GM12892 (cell line): ENCODE measurements around the gene SOX2.

Source experiments
- DNase-seq: peaks from one replicate; pipeline ENCODE4 v3.0.0; 2011; ENCODE audit not compliant: insufficient read length
- FAIRE-seq: peaks from 2 replicates; lab custom pipeline; 2011; peaks lifted over from hg19 to GRCh38; lab: Jason Lieb, UNC
- POLR2A ChIP-seq: IDR thresholded peaks from 2 replicates; pipeline ENCODE4 v1.6.1; 2011; ENCODE audit warnings: low read depth, low read length, control low read depth
- POLR2AphosphoS5 ChIP-seq: IDR thresholded peaks from 2 replicates; pipeline ENCODE4 v1.6.1; 2011; ENCODE audit warnings: low read depth, low read length, control low read depth
- TAF1 ChIP-seq: IDR thresholded peaks from 2 replicates; pipeline ENCODE4 v1.6.1; 2011; ENCODE audit warnings: low read depth, mild to moderate bottlenecking, control low read depth, low read length, borderline replicate concordance

Gene SOX2

DNA sequence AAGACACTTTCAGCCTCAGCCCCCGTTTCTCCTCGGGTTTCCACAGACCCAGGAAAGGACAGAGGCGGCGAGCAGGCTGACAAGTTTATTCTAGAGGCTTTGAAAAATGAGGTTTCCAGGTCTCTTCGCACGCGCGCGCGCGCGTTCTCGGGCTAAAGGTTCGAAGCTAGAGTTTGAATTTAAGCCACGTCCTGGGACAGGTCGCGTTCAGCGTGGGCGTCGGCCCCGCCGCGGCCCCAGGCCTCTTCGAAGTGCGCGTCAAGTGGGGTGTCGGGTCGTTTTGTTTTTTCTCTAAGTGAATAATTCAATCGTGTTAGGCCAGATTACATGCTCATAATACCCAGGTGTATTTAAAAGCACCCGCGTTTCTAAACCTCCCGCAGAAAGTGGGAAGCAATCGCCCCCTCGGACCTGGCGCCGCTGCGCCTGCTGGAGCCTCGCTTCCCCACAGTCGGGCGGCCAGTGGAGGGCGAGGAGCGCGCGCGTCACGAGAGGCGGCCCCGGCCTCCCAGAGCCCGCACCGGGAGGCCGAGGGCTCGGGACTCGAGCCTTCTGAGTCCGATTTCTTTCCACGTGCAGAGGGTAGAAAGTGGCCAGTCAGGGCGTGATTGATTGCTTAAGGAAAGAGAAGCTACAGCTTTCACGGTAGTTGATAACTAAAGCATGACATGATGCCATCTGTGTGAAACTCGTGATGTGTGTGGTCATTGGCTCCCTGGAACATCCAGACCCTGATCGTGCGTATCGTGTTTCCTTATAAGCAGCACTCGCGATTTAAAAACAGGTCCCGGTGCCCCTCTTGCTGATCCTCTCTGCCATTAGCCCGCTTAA lies 15.8 kb upstream of the SOX2 start:
- FAIRE-seq = no peak
- TF ChIP-seq TAF1 (no peak), POLR2AphosphoS5 (no peak), POLR2A (no peak)
- DNase-seq = no peak

GRCh38 chr3:181696626-181697230 lies 15.0 kb upstream of the SOX2 start:
- FAIRE-seq (no peak), DNase-seq (no peak)
- no peak for TF ChIP-seq TAF1
- TF ChIP-seq POLR2AphosphoS5 = no peak
- no peak for TF ChIP-seq POLR2A

DNA sequence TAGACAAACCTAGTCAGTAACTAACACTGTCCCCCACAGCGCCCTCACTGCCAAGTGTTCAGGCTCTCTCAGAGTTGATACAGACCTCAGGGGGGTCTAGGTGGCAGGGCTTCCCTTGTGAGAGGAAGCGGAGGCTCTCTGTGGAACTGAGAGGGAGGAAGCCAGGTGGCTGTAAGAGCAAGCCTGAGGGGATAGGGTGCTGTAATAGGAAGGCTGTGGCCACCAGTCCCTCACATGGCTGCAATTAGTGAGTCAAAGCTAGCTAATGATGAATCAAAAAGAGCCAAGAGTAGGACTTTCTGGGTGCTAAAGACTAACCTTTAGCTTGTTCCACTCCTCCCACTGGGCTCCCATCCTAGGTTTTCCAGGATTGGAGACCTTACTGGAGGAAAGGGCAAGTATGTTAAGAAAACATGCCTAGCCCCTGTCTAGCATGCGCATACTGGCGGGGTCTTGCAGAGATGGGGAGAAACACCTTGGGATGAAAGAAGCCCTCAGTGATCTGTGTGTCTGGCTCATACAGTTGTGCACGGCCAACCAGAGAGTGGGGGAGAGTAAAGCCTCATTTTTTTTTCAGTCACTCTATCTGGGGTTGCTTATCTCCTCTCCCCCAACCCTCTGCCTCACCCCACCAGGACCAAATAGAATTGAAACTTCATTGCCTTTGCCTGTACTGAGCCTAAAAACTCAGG lies 13.3 kb upstream of the SOX2 start:
- DNase-seq (no peak), FAIRE-seq (no peak)
- no peak for TF ChIP-seq POLR2AphosphoS5
- no peak for TF ChIP-seq TAF1
- no peak for TF ChIP-seq POLR2A

GRCh38 chr3:181699171-181699903 lies 12.4 kb upstream of the SOX2 start:
- no peak for TF ChIP-seq TAF1
- no peak for TF ChIP-seq POLR2A
- TF ChIP-seq POLR2AphosphoS5 = no peak
- DNase-seq (no peak), FAIRE-seq (peak; percentile 33)

GRCh38 chr3:181700168-181701087 lies 11.3 kb upstream of the SOX2 start:
- FAIRE-seq = peak; percentile 78
- no peak for DNase-seq
- TF ChIP-seq POLR2A (no peak), TAF1 (no peak), POLR2AphosphoS5 (no peak)

- FAIRE-seq = no peak
- TF ChIP-seq POLR2A (no peak), POLR2AphosphoS5 (no peak), TAF1 (no peak)
- no peak for DNase-seq
These were observed 10.6 kb upstream of the SOX2 start for GRCh38 chr3:181701096-181701495.

- TF ChIP-seq TAF1 (no peak), POLR2A (no peak), POLR2AphosphoS5 (no peak)
- no peak for FAIRE-seq
- no peak for DNase-seq
These were observed 7.9 kb upstream of the SOX2 start for GRCh38 chr3:181703601-181704420.

DNA sequence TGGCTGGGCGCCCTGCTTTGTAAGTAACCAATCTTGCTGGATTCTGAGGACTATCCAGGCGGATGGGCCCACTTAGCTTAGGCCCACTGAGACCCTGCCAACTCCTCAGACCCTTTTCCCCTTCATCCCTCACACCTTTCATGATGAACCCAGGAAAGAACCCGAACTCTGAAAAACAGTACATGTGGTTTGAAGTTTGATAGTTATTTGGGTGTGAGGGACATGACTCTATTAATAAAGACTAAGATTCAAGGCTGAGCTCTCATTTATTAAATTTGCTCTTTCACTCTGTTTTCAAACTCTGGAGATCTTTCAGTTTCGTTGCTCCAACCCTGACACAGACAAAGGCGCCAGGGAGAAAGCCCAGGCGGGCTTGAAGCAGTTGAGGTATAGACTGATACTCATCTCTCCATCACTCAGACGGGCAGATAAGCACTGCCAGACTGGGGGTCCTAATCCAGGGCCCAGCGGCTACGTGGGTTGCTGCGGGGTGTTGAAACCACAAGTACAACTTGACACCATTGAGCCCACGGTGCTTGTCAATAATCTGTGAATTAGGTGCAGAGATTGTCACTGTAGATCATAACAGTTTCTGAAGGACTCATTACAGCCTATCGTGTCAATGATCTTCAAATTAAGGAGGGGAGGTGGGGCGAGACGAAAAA lies 7.2 kb upstream of the SOX2 start:
- no peak for TF ChIP-seq POLR2A
- no peak for TF ChIP-seq TAF1
- TF ChIP-seq POLR2AphosphoS5 = no peak
- FAIRE-seq (no peak), DNase-seq (no peak)

DNA sequence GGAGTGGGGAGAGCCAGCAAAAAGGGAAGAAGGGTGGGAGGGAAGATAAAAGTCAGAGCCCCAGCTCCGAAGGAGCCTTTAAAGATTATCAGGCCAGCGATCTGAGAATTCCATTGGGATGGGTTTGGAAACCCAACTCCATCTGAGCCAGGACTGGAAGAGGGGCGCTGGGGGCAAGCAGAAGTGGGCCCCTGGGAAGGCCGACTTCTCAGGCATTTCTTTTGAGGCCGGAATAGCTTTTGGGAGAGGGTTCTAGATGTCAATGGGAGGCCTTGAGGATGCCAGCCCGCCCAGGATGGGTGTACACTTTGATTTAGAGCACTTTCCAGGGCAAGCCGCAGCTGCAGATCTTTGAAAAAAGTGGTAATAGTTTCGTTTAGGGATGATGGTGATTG lies 6.6 kb upstream of the SOX2 start:
- TF ChIP-seq TAF1 = no peak
- no peak for TF ChIP-seq POLR2AphosphoS5
- no peak for TF ChIP-seq POLR2A
- no peak for FAIRE-seq
- no peak for DNase-seq

- TF ChIP-seq POLR2A (no peak), TAF1 (no peak), POLR2AphosphoS5 (no peak)
- FAIRE-seq = no peak
- no peak for DNase-seq
These were observed 3.7 kb upstream of the SOX2 start for GRCh38 chr3:181707980-181708379.
